Muscle layer of duodenum (tissue), 2 donors: ENCODE measurements around the gene TMX1.
A peak's percentile ranks its signal among the peaks of the same experiment; 100 is the strongest.

Experiments used
- H3K27ac ChIP-seq: one replicate; pipeline ENCODE4 v1.7.0; 2013; ENCODE audit warnings: mild to moderate bottlenecking, low read length
- H3K27me3 ChIP-seq: one replicate; pipeline ENCODE4 v1.7.0; 2013; ENCODE audit warnings: low read depth, mild to moderate bottlenecking, control low read depth, low read length
- H3K36me3 ChIP-seq, 2 donors: one replicate each; pipeline ENCODE4 v1.7.0; 2013; ENCODE audit warnings: low read length in 2 of 2, control low read depth in 1 of 2, mild to moderate bottlenecking in 1 of 2; ENCODE audit not compliant: insufficient read depth in 2 of 2, control insufficient read depth in 1 of 2
- H3K4me1 ChIP-seq, 2 donors: one replicate each; pipeline ENCODE4 v1.7.0; 2013; ENCODE audit warnings: low read length in 2 of 2, mild to moderate bottlenecking in 2 of 2, control low read depth in 1 of 2, moderate library complexity in 1 of 2; ENCODE audit not compliant: insufficient read depth in 2 of 2, control insufficient read depth in 1 of 2
- H3K4me3 ChIP-seq, 2 donors: one replicate each; pipeline ENCODE4 v1.7.0; 2013; ENCODE audit warnings: low read length in 2 of 2, low read depth in 1 of 2, mild to moderate bottlenecking in 1 of 2
- H3K9me3 ChIP-seq, 2 donors: one replicate each; pipeline ENCODE4 v1.7.0; 2013; ENCODE audit warnings: low read length in 2 of 2, control low read depth in 1 of 2, mild to moderate bottlenecking in 1 of 2; ENCODE audit not compliant: control insufficient read depth in 1 of 2
- donor health status: healthy.

The TMX1 gene, protein sequence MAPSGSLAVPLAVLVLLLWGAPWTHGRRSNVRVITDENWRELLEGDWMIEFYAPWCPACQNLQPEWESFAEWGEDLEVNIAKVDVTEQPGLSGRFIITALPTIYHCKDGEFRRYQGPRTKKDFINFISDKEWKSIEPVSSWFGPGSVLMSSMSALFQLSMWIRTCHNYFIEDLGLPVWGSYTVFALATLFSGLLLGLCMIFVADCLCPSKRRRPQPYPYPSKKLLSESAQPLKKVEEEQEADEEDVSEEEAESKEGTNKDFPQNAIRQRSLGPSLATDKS

GRCh38 chr14:51239813-51240803 lies at the start of gene TMX1:
Gene TMX1 (plus strand): TSS chr14:51240247. CDS start chr14:51240293, 46 bp downstream.
- H3K36me3 ChIP-seq, result no peaks in the 10 kb centered on the region
- no peaks in the 10 kb centered on the region for H3K27me3 ChIP-seq
- H3K4me1 ChIP-seq, result peaks cover 0 to 19% of the 10 kb centered on the region in 2 donors
- H3K4me3 ChIP-seq, result peak within 1 kb of the TSS; percentile 97 to 98
- H3K27ac ChIP-seq, result peak within 1 kb of the TSS; percentile 91
- H3K9me3 ChIP-seq, result no peaks in the 10 kb centered on the region

GRCh38 chr14:51201890-51202289 lies 38.2 kb upstream of the TMX1 start:
- no peaks in the 10 kb centered on the region for H3K4me1 ChIP-seq
- no peaks in the 10 kb centered on the region for H3K9me3 ChIP-seq
- no peak overlapping the region for H3K4me3 ChIP-seq
- H3K36me3 ChIP-seq, result no peaks in the 10 kb centered on the region
- no peak overlapping the region for H3K27ac ChIP-seq
- no peaks in the 10 kb centered on the region for H3K27me3 ChIP-seq

DNA sequence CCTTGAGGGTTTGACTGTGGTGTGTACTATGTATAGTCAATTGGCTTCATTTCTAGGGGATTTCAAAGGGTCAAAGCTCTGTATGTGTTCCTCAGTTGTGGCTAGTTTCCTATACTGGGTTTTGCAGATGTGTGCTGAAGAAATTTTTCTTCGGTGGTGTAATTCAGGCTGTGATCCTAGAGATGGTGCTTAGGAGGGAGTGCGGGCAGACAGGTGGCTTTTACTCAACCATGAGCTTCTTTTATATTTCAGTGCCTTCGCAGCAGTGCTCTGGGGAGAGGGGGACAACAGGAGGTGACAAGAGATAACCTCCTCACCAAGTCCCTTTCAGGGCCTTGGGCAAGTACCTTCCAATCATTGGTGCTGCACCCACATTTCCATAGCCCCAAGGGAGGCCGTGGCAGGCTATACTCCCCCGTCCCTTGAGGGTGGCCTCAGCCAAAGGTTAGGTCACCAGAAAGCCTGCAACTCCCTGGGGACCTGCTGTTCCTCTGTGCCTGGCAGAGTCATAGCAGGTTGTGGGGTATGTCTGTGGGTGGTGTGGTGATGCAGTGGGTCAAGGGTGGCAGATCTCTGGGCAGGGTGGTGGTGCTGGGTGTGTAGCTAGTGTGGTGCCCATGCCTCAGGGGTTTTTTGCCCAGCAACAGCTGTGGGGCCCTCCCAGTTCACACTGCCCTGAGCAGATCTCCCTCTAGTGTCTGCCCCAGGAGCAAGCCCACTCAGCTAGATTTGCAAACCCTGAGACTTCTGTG lies 37.0 kb upstream of the TMX1 start:
- no peaks in the 10 kb centered on the region for H3K4me1 ChIP-seq
- H3K27ac ChIP-seq, result no peak overlapping the region
- H3K9me3 ChIP-seq, result no peaks in the 10 kb centered on the region
- H3K4me3 ChIP-seq, result no peak overlapping the region
- H3K36me3 ChIP-seq, result no peaks in the 10 kb centered on the region
- no peaks in the 10 kb centered on the region for H3K27me3 ChIP-seq

DNA sequence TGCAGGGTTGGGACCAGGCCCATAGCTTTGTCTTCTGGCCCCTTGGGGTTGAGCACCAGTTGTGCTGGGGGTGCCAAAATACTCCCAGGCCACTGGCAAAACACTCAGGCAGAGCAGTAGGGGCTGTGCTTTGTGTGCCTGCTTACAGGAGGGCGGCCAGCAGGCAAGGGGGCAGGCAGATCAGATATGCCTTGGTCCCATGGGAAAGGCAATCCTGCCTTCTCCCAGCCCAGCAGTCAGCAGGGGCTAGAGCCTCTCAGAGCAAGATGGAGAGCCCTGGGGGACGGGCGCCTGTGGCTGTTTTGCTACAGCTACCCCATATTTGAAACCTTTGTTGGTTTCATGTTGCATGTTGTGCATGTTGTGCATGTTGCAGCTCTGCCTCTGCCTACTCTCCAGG lies 36.2 kb upstream of the TMX1 start:
- Histone ChIP-seq H3K27ac (no peak overlapping the region), H3K36me3 (no peaks in the 10 kb centered on the region), H3K4me1 (no peaks in the 10 kb centered on the region), H3K4me3 (no peak overlapping the region), H3K9me3 (no peaks in the 10 kb centered on the region), H3K27me3 (no peaks in the 10 kb centered on the region)

GRCh38 chr14:51205486-51205885 lies 34.6 kb upstream of the TMX1 start:
- Histone ChIP-seq H3K4me1 (no peaks in the 10 kb centered on the region), H3K4me3 (no peak overlapping the region), H3K27me3 (no peaks in the 10 kb centered on the region), H3K27ac (no peak overlapping the region), H3K36me3 (no peaks in the 10 kb centered on the region), H3K9me3 (no peaks in the 10 kb centered on the region)

- H3K4me1 ChIP-seq, result no peaks in the 10 kb centered on the region
- no peak overlapping the region for H3K4me3 ChIP-seq
- no peak overlapping the region for H3K27ac ChIP-seq
- H3K9me3 ChIP-seq, result no peaks in the 10 kb centered on the region
- no peaks in the 10 kb centered on the region for H3K36me3 ChIP-seq
- H3K27me3 ChIP-seq, result no peaks in the 10 kb centered on the region
Observed at GRCh38 chr14:51206462-51206861, 33.6 kb upstream of the TMX1 start.

DNA sequence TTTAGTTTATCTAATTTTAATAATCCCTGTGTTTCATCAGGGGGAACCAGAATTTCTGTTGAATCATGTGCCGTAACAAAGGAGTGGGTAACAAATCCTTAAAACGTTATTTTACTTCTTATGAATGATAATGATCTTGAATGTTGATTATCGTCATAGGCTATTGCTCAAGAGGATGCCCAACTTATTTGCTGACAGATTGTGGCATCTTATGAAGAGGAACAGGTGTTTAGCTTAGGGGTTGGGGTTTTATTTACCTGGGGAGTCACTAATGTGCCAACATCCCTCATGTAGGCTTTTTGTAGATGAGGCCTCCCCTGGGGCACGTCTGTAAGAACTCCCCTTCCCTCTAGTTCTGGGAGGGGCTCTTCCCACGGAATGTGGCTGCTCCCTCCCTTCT lies 32.4 kb upstream of the TMX1 start:
- H3K9me3 ChIP-seq, result no peaks in the 10 kb centered on the region
- no peaks in the 10 kb centered on the region for H3K36me3 ChIP-seq
- no peak overlapping the region for H3K27ac ChIP-seq
- H3K4me1 ChIP-seq, result no peaks in the 10 kb centered on the region
- H3K27me3 ChIP-seq, result no peaks in the 10 kb centered on the region
- no peak overlapping the region for H3K4me3 ChIP-seq

DNA sequence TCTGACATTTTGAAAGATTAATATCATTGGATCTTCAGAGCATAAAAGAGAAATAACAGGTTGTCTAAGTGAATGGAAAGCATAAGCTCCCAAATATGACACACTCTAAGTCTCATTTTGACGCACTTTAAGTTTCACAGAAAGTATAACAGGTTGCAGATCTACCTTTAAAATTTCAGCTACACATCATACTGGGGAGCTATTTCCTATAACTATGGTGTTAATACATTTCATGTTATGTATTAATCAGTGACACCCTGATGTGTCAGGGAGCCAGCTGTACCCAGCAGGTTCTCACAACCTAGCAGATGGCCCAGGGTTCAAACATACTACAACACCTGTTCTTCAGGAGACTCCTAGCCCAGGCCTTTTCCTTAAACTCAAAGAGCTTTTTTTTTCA lies 31.1 kb upstream of the TMX1 start:
- no peak overlapping the region for H3K27ac ChIP-seq
- H3K9me3 ChIP-seq, result no peaks in the 10 kb centered on the region
- no peak overlapping the region for H3K4me3 ChIP-seq
- H3K27me3 ChIP-seq, result no peaks in the 10 kb centered on the region
- H3K4me1 ChIP-seq, result no peaks in the 10 kb centered on the region
- no peaks in the 10 kb centered on the region for H3K36me3 ChIP-seq

- Histone ChIP-seq H3K27me3 (no peaks in the 10 kb centered on the region), H3K27ac (no peak overlapping the region), H3K4me1 (no peaks in the 10 kb centered on the region), H3K36me3 (no peaks in the 10 kb centered on the region), H3K4me3 (no peak overlapping the region), H3K9me3 (no peaks in the 10 kb centered on the region)
Observed at GRCh38 chr14:51209457-51209856, 30.6 kb upstream of the TMX1 start.

- no peaks in the 10 kb centered on the region for H3K9me3 ChIP-seq
Observed at GRCh38 chr14:51210594-51210993, 29.5 kb upstream of the TMX1 start.

GRCh38 chr14:51211149-51211548 lies 28.9 kb upstream of the TMX1 start:
- H3K27me3 ChIP-seq, result no peaks in the 10 kb centered on the region
- no peak overlapping the region for H3K27ac ChIP-seq
- H3K36me3 ChIP-seq, result no peaks in the 10 kb centered on the region

More at GRCh38 chr14:51210594-51210993, 29.5 kb upstream of the TMX1 start:
- Histone ChIP-seq H3K27ac (no peak overlapping the region), H3K4me1 (no peaks in the 10 kb centered on the region), H3K4me3 (no peak overlapping the region), H3K27me3 (no peaks in the 10 kb centered on the region), H3K36me3 (no peaks in the 10 kb centered on the region)

More at GRCh38 chr14:51211149-51211548, 28.9 kb upstream of the TMX1 start:
- Histone ChIP-seq H3K4me1 (no peaks in the 10 kb centered on the region), H3K4me3 (no peak overlapping the region), H3K9me3 (no peaks in the 10 kb centered on the region)
